Activated T-helper 9 cell treated with anti-CD3 and anti-CD28 coated beads, Interleukin-2, amount 50 U/mL, for 16 hours (primary cell): ENCODE data around the gene TGM4.
"Not testable (repeated sequence)": the region's sequence is repeated elsewhere in the genome, so short reads cannot be mapped to it uniquely, and the experiment has no call there.

Experiments used
- DNase-seq: peaks from one replicate; pipeline ENCODE4 v3.0.0-alpha.2; 2020; ENCODE audit warnings: low read depth

Gene TGM4

DNA sequence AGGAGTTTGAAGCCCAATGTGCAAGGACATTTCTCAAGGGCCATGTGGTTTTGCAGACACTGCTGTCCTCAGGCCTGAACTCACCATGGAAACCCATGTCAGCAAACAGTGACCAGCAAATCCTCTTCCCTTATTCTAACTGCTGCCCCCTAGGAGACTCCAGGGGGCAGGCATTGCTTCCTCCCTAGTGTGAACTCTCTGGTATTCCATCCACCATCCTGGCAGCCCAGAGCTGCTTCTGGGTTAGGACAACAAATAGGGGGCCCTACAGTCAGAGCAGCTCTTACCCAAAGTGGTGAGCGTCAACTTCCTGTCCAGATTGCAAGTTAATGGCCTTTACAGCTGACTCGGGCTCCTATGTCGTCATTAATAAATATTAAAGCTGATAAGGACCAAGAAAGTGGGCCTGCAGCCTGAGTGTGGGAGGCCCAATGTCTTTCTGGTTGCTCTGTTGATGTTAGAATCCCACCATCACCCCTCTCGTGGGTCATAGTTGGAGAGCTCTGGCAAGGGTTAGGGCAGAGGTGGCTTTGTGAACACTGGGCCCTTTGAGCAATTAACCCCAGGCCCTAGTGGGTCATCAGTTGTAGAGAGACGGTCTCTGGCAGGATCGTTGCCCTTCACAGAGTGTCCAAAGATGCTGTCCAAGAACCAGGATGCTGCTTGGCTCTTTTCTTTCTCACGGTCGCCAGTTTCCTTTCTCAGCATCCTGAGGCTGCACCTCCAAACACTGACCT is 41.5 kb downstream of the TGM4 start:
- no peak for DNase-seq

DNA sequence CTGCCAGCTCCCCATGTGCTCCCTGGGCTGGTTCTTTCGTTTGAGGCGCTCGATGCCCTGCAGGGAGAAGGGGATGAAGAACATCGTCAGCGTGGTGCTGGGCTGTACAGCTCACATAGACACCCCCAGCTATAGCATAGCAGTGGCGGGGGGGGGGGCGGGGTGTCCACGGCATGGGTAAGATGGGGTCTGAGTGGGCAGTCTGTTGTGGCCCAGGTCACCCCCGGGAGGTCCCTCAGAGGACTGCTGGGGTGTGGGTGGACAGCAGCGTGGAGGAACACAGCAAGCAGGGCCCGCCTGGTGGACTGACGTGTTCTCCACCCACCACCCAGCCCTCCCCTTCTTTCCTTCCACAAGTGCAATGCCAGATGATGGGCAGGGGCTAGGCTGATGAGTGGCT is 43.7 kb downstream of the TGM4 start:
- no peak for DNase-seq

DNA sequence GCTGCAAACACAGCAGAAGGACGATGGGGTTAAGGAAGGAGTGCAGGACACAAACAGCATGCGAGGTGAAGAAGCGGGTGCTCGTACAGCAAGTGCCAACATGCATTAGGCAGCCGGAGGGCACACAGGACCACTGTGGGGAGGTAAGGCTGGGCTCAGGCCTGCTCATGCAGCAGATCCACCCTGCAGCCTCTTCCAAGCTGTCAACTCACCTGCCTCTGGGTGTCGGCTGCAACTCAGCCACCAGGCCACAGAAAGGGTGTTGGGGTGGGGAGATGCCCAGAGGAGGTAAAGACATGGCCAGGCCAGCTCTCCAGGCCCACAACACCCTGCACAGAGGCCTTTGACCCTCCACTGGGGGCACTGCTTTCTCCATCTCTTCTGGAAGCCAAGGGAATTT is 44.2 kb downstream of the TGM4 start:
- no peak for DNase-seq

DNA sequence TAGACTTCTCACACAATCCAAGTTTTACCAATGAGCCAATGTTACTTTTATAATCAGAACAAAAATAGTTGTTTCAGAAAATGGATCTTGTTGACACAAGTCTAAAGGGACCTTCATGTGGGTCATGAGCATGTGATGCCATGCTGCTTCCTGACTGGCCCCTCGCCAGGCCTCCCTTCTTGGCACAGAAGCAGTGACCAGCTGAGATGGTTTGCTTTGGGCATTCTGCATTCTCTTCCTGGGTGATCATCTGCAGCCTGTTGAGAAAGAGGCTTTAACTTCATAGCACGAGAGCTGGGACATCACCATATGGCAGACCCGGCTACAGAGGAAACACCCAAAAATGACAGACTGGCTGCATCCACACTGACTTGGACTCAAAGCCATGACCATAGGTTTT is 45.7 kb downstream of the TGM4 start:
- DNase-seq: no peak

DNA sequence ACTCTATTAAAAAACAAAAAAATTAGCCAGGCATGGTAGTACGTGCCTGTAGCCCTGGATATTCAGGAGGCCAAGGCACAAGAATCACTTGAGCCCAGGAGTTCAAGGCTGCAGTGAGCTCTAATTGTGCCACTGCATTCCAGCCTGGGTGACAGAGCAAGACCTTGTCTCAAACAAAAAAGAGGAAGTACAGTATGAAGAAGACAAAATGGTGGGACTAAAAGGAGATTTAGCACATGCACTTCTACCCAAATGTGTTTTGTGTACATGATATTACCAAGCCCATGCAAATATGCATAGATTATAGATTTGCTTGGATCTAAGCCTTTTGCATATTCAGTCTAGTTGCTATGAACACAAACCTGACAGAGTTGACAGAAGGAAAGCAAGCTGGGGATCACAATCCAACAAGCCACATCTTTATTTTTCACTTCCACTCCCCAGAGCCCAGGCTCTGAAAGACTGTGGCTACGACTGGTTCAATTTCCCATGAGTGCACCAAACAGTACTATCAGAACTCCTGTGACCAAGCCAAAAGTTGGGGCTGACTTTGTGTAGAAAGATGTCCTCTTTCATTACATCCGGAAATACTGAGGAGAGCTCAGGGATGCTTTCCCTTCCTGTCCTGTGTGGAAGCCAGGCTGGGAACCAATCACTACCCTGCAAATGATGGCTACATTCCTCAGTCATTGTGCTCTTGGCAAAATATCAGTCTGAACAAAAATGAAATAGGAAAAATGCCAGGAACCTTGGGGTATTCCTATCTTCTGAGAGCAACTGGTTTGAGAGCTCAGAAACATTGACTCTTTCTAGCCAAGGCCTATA is 49.4 kb downstream of the TGM4 start:
- no peak for DNase-seq

DNA sequence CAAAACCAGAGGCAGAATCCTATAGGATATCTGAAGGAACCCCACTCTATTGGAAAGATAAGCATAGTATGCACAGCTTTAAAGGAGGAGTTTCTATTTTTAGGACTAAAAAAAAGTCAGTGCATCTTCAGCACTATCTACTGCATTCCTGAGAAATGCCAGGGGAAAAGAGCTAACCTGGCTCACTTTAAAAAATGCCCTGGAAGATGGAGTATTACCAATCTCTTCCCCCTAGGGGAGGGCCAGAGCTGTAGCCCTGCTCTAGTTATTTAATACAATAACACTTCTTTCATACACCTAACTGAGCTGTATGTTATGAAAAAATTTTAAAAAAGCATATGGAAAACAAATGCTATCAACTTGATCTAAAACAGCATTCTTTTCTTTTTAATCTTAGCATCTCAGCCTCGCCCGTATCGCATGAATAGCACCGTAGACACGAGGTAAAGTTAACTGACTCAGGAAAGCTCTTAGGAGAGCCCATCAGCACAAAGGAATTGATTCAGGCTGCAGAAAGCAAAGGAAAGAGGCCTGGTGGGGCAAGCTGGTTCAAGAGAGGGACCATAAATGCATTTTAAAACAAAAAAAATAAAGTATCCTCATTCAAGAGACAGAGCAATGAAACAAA is 50.2 kb downstream of the TGM4 start:
- no peak for DNase-seq

DNA sequence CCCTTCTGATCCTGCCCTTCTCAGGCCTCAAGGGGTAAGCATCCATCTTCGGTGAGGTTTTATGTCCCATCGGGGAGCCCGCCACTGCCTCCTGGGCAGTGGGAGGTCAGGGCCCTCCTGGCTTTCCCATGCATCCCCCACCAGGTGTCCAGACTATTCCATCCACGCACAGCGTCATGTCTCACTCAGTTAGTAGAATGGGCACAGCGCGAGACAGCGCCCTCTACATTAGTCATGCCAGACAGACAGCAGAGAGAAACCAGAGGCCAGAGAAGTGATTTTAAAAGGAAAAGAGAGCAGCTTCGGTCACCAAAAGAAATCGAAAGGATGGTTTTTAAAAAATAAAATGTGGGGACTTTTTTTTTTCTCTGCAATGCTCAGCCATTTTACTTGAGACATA is 51.8 kb downstream of the TGM4 start:
- DNase-seq: no peak

DNA sequence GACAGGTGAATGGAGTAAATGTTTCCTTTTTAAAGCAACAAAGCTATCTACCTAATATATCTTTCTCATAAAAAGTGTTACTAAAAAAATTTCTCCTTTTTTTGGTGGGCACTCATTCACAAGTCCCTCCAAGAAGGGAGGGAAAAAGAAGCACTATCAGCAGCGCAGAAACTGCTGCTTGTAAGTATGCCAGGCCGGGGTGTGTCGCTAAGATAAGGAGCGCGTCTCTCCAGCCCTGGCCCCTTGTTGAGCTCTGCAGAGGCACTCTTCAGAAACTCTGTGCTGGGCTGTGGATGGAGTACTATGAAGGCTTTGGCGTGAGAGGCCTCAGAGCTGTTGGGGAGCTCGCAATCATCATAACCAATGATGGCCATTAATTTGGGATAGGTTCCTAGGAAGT is 52.5 kb downstream of the TGM4 start:
- no peak for DNase-seq

DNA sequence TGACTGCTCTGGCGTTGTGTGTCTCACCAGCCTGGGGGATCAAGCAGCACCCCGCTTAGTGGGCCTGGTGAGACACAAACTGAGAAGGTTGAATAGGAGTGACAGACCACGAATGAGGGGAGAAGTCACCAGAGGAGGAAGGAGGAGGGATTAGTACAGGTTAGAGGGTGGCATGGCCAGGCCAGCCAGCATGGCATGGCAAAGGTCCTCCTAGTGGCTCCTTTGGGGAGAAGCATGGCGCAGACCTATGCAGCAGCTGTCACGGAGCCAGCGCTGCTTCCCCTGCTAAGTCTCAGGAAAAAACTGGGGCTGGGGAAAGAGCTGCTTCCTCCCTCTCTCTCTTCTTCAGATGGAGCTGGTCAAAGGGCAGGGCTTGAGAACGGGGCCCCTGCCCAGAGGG is 53.0 kb downstream of the TGM4 start:
- no peak for DNase-seq

DNA sequence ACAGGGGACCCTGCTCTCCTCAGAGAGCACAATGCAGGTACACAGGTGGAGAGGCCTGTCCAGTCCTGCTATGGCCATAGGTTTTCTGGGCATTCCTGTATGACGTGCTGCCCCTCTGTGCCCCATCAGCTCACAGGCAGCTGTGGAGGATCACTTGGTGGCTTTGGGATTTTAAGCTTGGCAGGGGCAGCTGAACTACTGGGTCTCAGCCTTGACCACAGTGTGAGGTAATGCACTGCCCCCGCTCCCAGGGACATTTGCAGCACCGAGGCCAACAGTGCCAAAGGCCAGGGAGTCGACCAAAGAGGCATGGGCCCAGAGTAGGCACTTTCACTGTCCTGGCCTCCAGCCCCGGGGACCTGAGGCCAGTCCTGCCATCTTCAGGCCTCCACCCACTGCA is 55.4 kb downstream of the TGM4 start:
- DNase-seq: no peak

DNA sequence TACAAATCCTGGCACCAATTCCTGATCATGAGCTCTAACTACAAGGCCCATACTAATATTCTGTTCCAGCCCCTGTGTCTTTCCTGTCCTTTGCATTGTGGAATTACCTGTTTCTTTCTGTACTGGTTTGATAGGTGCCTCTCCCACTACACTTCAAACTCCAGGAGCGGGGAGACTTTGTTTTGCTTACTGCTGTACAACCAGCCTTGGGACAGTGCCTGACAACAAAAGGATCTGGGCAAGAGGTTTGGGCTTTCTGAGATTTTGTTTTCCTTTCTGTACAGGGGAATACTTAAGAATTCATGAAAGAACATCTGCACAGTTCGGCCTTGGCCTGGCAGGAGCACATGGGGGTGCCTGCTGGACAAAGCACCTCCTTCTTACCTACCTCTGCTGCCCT is 56.5 kb downstream of the TGM4 start:
- DNase-seq: no peak

DNA sequence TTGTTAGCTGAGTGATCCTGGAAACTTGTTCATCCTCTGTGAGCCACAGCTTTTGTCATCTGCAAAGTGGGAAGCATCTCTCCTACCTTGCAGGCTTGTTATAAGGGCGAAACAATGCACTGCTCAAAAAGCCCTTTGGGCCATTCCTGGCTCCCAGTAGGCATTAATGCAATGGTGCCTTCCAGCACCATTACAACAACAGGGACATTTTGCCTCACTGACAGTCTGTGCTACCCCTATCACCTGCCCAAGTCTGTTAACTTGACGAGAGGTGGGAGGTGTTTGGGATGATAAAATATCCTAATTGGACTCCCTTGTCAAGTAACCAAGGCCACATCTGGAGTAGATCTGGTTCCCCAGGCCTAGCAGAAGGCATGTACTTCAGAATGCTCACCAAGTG is 57.4 kb downstream of the TGM4 start:
- no peak for DNase-seq

DNA sequence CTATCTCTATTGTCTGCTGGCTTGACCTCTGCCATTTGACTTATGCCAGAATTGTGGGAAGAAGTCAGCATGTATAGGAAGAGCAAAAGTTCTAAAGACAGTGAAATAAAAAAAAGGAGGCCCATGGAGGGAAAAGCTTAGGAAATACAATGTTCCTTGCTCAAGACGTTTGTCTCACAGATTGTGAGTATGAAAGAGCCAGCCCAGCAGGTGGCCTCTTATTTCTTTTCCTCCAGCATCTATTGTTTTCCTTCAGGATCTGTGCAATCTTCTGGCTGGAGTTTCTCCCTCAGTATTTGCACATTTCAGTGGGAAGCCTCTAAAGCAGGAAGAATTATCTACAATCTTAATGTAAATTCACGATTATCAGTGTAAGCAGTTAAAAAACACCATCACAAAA is 57.9 kb downstream of the TGM4 start:
- DNase-seq: no peak

DNA sequence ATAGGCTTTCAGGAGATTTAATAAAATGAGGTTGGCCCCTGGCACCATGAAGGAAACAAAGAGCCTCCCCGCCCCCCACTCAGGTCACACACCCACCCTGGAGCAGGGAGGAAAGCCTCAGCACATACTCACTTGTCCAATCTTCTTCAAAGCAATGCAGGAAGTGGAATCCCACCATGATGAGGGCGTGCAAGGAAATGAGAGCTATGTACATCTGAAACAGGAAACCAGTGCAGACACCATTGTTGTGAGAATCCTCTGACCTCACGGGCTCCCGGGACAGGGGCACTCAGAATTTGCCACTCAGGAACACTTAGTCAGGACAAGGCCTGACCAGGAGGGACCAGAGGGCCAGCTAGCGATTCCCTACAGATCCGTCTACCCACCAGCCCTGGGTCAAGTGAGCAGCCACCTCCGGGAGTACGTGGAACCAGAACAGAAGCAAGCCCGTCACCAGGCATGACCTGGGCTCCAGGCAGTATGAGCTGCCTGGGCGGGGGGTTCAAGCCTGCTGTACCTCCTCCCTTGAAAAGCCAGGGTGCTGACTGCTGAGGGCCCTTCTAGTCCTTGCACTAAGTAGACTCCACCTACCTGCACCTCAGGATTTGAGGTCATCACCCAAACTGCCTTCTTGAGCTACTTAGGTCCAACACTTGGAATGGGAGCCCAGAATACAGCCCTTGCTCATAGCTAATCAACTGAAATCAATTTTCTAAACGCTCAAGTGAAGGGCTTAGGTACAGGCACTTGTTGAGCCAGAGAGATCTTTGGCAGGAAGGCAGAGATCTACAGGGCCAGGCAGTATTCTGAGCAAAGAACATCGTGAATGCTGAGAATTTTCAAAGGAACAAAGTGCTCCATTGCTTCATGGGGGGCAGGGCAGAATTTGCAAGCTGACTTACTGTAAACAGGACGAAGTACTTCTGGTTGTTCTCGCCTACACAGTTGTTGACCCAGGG is 58.9 kb downstream of the TGM4 start:
- DNase-seq: no peak

DNA sequence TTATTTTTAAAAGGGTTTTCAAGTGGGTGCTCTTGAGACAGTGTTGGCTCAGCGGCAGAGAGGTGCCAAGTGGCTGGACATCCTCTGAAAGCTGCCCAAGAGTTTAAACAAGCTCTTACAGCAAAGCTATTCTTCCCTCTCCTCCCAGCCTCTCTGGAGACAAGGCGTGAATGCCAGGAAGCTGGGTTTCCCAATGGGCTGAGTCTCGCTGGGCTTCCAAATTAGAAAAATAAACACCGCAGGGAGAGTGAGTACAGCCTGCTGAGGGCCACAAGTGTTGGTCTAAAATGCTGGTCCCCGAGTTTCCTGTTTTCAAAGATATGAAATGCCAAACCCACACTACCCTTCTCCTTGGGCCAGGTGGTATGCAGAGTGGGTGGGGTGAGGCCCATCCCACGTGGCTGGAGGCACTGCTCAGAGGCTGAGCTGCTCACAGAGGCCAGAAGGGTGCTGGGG is 65.2 kb downstream of the TGM4 start:
- DNase-seq: no peak

DNA sequence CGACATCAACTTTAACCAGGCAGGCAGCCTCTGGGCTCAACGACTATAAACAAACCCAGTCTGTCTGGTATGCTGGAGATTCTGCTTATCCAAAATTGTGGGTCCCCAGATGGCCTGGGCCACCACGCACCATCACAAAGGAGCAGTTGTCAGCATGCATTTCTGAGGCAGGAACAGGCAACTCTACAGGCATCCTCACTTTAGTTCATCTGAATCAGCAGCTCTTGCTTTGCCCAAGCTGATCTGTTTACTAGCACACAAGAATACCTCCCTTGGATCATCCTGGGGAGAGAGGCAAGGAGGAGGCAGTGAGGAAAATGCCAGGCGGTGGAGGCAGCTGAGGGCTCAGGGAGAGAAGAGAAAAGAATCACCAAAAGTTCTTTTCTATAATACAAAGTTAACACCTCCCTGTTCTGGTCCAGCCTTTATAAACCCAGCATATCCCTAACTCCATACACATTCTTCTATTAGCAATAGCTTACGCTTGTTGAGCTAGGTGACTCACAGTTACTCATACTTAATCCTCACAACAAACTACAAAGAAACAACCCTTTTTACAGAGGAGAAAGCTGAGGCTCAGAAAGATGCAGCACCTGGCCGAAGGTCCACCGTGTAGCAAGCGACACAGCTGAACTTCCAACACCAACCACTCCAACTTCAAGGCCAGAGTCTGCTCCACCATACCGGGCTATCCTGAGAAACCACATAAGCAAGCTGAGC is 68.0 kb downstream of the TGM4 start:
- no peak for DNase-seq

DNA sequence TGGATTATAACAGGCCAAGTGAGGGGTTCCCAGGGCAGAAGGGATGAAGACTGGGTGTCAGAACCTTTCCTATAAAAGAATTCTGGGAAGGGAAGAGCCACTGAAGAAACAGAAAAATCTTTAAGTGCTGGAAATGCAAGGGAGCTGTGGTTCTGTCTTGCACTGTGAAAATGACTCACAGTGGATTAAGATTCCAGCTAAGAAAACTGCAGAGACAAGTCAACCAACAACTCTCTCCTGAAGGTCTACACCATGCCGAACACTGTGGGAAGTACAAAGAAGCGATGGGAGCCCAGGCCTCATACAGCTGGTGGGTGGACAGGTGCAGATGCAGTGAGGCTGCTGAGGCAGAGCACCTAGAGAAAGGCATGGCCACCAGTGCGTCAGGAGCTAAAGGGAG is 73.8 kb downstream of the TGM4 start:
- DNase-seq: no peak

DNA sequence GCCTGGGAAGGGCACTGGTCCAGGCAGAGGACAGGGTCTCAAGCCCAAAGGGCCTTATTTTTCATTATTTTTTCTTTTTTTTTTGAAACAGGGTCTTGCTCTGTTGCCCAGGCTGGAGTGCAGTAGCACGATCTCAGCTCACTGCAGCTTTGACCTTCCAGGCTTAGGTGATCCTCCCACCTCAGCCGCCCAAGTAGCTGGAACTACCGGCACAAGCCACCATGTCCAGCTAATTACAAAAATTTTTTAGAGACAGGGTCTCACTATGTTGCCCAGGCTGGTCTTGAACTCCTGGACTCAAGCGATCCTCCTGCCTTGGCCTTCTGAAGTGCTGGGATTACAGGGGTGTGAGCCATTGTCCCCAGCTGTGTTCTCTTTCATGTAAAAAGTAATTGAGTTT is 75.4 kb downstream of the TGM4 start:
- DNase-seq: not testable (repeated sequence)

DNA sequence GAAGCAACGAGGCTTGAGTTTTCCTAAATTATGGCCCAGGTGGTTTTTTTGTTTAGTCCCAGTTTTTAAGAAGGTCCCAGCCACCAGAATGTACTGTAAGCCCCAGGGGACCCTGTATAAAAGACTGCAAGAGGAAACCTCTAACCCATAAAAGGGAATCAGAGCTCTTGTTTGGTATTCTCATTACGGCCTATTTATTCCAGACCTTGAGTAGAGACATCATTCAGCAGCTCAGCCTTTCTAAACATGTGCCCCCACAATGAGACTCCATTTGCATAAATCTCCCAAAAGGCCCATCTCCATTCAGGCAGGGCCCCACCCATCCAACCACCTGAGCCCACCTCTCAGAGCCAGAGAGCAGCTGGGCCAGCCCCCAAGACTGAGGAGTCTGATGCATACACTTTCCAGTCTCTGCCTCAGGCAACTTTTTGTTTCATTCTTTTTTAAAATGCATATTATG is 75.9 kb downstream of the TGM4 start:
- DNase-seq: no peak

DNA sequence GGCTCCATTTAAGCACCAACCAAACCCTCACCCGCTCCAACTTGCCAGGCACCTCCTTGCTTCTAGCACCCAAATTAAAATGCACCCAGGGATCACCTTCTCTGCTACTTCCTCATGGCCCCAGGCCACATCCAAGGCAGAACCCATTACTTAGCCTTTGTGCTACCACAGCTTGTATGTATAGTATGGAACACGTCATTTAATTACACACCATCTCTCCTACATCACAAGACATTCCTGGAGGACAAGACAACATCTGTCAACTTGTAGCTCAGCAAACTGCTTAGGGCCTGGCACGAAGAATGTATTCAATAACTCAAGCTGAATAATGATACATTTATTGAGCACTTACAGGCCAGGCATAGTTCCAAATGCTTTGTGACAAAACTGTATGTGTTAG is 78.3 kb downstream of the TGM4 start:
- no peak for DNase-seq

DNA sequence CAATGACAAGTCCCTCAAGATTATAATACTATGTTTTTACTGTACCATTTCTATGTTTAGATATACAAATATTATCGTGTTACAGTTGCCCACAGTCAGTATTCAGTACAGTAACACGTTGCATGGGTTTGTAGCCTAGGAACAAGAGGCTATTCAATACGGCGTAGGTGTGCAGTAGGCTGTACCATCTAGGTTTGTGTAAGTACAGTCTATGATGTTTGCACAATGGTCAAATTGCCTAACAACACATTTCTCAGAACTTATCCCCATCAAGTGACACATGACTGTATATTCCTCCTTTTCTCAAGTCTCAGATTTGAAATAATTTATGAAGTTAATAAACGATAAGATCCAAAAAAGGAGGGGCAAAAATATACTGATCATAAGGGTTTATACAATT is 79.9 kb downstream of the TGM4 start:
- no peak for DNase-seq
